Measurements from ENCODE around the gene ZNF71.
"Not testable (repeated sequence)": the region's sequence is repeated elsewhere in the genome, so short reads cannot be mapped to it uniquely, and the experiment has no call there.

ZNF71 gene

DNA sequence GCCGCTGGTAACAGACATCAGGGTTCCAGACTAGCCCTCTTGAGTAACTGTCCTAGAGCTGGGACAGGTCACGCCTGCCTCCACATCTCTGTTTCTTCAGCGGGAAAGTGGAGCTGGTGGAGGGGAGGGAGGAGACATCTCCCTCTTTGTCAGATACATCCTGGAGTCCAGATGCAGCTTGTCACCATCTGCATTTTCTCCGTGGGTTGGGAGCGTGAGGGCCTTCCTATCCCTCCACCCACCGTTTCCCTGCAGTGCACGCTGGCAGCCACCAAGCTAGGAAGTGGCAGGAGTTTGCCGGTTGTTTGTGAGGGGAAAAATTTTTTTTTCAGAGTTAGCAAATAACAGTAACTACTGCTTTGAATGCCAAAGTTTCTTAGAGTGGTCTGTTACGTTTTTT, 27.9 kb downstream of the ZNF71 start:
- DNase-seq (ENCODE audit: low read depth) = no peak

DNA sequence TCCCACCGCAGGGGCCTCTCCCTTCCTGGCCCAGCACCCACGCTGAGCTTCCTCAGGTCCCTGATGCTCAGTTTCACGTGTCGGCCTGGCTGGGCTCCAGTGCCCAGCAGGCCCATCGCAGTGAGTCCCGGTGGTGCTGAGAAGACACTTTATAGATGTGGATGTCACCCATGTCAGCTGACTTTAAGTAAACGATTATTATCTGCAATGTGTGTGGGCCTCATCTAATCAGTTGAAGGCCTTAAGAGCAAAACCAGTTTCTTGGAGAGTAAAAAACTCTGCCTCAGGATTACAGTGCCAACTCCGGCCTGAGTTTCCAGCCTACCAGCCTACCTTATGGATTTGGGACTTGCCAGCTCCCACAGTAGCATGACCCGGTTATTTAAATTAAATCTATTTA, 30.6 kb downstream of the ZNF71 start:
- DNase-seq (ENCODE audit: low read depth) = no peak

DNA sequence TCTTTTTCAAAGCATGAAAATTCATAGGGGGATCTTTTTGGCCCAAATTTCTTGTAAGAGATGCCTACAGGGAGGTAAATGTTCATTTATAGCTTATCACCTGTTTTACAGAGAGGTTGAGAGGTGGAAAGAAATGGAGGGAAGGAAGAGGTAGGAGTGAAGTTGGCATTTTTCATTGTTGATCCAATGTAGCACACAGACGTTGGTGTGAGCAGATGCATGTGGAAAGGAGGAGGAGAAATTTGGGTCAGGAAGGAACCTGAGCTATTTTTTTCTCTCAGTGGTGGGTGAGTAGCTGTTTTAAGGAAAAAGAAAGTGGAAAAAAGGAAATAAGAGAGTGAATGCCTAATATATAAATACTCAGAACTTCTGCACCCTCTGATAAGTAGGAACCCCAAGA, 37.9 kb downstream of the ZNF71 start:
- no peak for DNase-seq (ENCODE audit: low read depth)

DNA sequence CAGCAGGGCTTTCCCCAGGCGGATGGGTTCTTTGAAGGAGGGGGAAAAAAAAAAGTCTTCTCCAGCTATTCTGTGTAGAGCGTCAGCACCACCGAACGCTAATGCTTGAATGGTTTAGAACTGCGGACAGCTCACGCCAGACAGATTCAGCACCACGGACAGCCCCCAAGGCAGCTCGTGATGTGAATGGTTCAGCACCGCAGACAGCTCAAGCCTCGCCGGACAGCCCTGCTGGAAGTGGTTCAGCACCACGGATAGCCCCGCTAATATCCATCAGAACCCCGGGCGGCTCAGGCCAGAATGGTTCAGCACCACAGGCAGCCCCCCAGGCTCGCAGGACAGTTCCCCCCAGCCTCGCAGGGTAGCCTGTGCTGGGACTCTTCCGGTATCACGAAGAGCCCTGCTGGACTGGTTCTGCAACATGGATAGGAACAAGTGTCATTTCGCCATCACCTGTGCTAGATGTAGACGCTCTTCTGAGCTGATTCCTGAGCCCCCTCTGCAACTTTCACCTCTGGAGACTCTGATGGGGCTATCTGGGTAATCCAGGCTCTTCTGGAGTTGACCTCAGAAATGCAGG, 43.0 kb downstream of the ZNF71 start:
- peak; percentile 3 for DNase-seq (ENCODE audit: low read depth)

DNA sequence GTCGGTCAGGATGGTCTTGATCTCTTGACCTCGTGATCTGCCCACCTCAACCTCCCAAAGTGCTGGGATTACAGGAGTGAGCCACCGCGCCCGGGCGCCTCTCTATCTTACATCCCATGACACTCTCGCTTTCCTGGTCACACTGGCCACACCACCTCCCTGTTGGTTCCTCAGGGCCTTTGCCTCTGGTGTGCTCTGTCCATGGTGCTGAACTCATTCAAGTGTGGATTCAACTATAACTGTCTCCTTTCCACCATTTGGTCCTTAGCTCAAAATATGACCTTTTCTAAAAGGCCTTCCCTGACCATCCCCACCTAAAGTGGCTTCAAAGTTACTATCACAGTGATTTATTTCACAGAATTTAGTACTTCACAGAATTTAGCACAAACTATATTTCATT, 44.1 kb downstream of the ZNF71 start:
- no peak for DNase-seq (ENCODE audit: low read depth)

DNA sequence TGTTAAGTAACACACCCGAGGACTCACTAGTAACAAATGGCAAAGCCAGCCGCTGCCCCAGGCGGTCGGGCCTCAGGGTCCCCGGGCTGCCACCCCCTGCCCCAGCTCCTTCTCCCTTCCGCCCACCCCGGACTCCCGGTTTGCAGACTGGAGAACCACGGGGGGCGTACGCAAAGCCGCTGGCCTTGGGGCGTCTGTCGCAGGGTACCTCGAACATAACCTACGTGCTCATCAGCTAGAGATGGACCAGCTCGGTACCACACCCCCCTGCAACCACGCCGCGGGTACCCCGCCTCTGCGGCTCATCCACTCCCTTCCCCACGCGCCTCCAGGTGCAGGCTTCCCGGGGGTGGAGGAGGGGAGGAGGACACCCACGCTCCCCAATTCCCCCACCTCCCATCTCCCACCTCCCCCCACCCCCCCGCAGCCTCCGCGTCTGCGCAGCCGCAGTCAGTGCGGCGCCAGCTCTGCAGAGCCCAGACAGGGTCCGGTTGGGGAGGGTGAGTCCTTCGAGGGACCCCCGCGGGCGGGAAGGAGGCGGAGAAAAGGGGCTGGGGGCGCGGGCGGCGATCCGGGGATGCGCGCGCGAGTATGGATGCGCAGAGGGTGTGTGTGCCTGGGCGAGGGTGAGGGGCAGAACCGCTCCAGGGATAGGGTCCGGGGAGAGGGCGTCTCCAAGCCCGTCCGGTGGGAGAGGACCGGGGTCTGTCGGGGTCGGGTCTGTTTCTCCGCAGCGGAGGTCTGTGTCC, 47.8 kb downstream of the ZNF71 start, which contains the start of gene SMIM17:
SMIM17 (plus strand) TSS at position 449 of the 749 bp plus-strand sequence. CDS start 2,509 bp downstream, outside the sequence.
- no peak for DNase-seq (ENCODE audit: low read depth)

DNA sequence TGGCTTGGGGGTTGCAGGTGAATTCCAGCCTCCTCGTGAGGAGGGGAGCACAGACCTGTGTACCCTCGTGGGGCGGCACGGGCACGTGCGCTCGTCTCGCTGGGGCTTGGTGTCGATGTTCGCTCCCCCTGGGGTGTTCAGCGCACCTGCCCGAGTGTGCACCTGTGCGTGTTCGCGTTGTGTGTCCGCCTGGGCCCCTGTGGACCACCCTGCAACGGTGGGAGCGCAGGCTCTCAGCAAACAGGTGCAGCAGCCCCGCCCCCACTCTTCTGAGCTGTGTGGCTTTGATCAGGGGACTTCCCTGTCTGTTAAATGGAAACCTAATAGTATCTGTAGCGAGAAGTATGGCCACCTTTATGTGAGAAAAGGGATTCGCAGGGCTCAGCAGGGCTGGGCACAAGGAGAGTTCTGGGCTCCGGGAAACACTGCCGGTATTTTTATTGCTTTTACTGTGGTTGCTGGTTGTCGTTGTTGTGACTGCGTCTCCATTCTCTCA, 48.4 kb downstream of the ZNF71 start:
- DNase-seq (ENCODE audit: low read depth) = no peak

DNA sequence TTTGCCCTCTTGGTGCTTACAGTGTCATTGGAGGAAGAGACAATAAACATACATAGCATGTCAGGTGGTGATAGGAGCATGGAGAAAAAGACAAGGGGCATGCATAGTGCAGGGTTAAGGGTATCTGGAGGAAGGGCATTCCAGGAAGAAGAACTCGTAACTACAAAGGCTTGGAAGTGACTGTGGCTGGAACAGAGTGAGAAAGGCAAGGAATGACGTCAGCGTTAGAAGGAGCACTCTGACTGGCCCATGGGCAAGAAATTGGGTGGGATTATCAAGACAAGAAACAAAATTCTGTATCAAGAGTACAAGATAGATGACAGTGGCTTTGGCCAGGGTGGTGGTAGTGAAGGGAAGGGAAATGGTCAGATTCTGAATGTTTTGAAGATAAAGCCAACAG, 59.0 kb downstream of the ZNF71 start:
- DNase-seq (ENCODE audit: low read depth) = no peak

DNA sequence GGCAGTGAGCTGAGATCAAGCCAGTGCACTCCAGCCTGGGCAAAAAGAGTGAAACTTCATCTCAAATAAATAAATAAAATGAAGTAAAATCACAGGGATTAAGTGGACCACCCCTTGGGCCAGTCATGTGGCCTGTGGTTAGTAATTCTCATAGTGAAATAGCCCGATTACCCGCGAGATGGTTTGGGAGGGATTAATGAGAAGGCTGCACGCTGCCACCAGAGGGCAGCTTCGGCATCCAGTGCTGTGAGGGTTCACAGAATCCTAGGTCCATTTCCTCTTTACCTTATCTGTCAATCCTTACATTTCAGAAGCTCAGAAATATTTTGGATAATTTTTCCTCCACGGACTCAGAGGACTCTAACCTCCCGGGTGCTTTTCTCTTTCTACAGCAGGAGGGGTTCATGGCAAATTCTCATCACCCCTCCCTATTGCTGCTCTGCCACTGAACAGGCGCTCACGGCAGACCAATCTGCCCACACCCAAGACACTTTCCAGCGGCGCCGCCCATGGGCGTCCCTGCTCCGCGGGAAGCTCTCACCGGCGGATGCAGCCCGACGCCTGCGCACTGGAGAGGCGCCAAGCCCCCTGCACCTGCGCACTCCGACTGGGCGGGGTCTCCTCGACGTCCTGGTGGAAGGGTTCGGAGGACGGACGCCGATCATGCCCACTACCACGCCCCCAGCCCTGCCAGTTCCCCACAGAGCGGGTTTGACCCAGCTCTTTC, 65.4 kb downstream of the ZNF71 start:
- DNase-seq (ENCODE audit: low read depth) = no peak

DNA sequence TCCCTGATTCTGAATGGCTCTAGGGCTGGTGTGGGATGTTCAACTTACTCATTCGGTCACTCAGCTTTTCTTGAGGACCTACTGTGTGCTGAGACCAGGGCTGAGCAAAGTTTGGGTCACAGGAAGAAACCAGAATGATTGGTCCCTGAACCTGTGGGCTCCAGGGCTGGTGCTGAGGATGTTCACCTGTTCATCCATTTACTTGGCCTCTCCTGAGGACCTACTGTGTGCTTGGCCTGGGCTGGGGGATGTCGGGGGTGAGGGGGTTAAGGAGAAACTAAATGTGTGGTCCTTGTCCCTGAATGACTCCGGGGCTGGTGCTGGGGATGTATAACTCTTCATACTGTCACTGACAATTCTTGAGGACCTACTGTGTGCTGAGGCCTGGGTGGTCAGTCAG, 66.1 kb downstream of the ZNF71 start:
- DNase-seq (ENCODE audit: low read depth) = no peak

DNA sequence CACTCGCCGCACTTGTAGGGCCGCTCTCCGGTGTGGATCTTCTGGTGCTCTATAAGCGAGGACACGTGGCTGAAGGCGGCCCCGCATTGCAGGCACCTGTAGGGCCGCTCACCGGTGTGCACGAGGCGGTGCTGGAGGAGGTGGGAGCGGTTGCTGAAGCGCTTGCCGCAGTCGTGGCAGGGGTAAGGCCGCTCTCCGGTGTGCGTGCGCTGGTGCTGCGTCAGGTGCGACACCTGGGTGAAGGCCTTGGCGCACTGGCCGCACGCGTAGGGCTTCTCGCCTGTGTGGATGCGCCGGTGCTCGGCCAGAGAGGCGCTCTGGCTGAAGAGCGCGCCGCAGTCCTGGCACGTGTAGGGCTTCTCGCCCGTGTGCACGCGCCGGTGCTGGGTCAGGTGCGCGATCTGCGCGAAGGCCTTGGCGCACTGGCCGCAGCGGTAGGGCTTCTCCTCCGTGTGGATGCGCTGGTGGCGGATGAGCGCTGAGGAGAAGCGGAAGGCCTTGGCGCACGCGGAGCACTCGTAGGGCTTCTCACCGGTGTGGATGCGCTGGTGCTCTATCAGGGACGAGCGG, 68.9 kb downstream of the ZNF71 start:
- no peak for DNase-seq (ENCODE audit: low read depth)

DNA sequence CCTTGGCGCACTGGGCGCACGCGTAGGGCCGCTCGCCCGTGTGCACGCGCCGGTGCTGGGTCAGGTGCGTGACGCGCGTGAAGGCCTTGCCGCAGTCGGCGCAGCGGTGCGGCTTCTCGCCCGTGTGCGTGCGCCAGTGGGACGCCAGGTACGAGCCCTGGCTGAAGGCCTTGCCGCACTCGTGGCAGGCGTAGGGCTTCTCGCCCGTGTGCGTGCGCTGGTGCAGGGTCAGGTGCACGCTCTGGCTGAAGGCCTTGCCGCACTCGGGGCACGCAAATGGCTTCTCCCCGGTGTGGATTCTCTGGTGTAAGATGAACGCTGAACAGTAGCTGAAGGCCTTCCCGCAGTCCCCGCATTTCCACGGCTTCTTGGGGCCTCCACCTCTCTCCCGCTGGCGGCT, 69.4 kb downstream of the ZNF71 start:
- no peak for DNase-seq (ENCODE audit: low read depth)

DNA sequence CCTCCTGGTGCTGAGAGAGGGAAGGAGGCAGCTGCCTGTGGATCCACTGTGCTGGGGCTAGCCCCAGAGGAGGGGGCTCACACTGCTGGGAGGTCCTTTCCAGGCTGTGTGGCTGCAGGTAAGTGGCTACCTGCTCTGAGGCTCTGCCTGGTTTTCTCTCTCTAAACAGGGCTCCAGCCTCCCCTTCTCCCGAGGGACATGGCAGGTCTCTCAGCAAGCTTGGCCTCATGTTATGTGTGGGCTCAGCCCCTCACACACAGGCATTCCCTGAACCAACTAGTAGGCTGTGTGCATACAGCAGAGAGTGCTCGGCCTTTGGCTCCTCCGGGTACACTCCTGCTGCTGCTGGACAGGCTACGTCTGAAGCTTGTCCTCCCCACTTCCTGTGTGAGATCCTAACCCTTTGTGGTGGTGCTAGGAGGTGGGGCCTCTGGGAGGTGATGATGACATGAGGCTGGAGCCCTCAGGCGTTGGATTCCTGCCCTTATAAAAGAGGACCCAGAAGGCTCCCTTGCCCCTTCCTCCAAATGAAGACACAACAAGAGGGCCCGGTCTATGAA, 72.3 kb downstream of the ZNF71 start:
- DNase-seq (ENCODE audit: low read depth) = no peak

DNA sequence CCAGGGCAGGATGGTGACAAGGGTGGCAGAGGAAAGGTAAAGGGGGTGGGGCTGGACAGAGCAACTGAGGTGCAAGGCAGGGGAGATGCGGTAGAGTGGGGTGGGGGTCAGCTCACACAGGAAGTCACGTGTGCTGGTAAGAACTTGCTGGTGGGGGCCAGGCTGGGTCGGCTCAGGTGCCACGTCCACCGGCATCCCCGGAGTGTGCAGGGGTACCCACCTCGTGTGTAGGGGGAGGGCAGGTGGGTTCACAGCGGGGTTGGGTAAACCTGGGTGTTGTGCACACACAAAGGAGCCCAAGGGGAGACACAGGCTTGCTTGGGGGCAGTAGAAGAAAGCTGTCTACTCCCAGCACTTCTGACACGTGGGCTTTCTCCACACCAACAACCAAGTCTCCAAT, 73.6 kb downstream of the ZNF71 start:
- no peak for DNase-seq (ENCODE audit: low read depth)

DNA sequence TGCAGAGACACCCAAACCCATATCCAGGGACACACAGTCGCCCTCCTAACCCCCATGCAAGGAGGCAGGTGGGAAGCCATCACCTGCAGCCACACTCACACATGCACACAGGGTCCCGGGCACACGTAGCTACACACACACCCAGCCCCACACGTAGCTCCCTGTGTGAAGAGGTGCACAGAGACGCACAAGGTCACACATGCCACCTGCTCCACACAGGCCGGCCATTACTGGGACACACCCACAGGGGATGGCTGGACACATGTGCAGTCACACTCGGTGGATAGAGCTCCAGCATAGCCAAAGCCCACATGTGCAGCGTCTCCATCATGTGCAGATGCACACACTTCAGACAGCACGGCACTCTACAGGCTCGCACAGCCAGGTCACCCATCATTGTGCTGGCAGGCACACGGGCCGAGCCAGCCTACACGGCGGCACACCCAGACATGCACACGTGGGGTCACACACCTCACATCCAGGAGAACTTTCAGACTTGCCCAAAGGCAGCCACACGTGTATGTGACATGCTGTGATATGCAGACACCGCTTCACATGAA, 75.4 kb downstream of the ZNF71 start:
- DNase-seq (ENCODE audit: low read depth) = no peak

DNA sequence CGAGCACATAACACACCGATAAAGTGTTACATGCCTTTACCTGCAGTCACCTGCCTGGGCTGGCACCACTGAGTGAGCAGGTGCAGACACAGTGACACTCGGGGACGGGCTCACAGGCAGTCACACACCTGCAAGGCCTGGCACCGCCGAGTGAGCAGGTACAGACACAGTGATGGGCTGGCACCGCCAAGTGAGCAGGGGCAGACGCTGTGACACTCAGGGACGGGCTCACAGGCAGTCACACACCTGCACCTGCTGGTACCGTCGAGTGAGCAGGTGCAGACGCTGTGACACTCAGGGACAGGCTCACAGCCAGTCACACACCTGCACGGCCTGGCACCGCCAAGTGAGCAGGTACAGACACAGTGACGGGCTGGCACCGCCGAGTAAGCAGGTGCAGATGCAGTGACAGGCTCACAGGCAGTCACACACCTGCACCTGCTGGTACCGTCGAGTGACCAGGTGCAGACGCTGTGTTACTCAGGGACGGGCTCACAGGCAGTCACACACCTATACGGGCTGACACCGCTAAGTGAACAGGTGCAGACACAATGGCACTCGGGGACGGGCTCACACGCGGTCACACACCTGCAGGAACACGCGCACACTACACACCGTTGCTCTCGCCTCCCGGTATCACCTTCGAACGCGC, 76.0 kb downstream of the ZNF71 start:
- no peak for DNase-seq (ENCODE audit: low read depth)

DNA sequence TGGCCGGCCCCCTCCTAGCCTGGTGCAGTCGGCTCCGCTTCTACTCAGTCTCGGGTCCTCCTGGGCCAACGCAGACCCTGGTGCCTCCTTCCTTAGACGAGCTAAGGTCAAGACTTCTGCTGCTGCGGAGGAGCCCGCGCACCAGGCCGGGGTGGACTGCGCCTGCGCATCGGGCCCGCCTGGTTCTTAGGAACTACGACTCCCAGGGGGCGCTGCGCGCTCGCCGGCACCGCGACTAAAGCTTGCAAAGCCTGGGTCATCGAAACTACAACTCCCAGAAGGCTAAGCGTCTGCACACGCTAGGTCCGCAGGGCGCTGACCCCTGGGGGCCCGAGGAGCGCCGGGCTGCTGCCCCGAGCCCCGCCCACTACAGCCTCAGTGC, 76.5 kb downstream of the ZNF71 start, which contains the start of gene ZNF835:
ZNF835 (minus strand) TSS at position 145 of the 382 bp plus-strand sequence. CDS start 6,559 bp downstream, outside the sequence.
- DNase-seq (ENCODE audit: low read depth) = no peak

DNA sequence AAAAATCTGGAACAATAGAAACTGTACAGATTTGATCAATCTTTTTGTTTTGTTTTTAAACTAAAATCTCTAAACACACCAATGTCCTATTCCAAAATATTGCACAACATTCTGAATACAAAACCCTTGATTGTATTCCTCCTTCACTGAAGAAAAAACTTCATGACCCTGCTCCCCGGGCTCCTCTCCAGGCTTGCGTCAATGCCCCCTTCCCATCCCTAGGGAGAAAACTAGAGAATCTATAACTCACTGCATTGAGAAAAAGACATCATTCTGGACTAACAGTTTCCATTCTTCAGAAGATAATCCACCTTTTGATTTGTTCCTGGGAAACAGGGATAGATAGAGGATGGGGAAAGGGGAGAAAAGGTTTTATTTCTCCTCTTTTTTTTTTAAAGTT, 77.5 kb downstream of the ZNF71 start:
- DNase-seq (ENCODE audit: low read depth) = not testable (repeated sequence)

All from HS-27A (cell line).